Panc1 (cell line): ENCODE results near the gene CCND2.

Source experiments
- CTCF ChIP-seq: fragments of 450-650 bp; IDR thresholded peaks from 2 replicates; pipeline ENCODE4 v1.5.1; 2017; ENCODE audit warnings: mild to moderate bottlenecking
- POLR2AphosphoS5 ChIP-seq: IDR thresholded peaks from 2 replicates; pipeline ENCODE4 v1.6.1; 2012; ENCODE audit warnings: mild to moderate bottlenecking, low read depth, low read length, moderate library complexity
- SIN3A ChIP-seq: IDR thresholded peaks from 2 replicates; pipeline ENCODE4 v1.6.1; 2012; ENCODE audit warnings: low read depth, mild to moderate bottlenecking, low read length, moderate library complexity, borderline replicate concordance; ENCODE audit not compliant: insufficient read depth
- TCF7L2 ChIP-seq: IDR thresholded peaks from 2 replicates; pipeline ENCODE4 v1.6.1; 2011; ENCODE audit warnings: mild to moderate bottlenecking, low read depth, low read length, inconsistent platforms
- TF ChIP-seq, protein P1 (sequence below), 2 experiments: IDR thresholded peaks; 2 replicates each; pipeline ENCODE4 v1.6.1; 2011 to 2012; ENCODE audit warnings: low read depth in 2 of 2, control low read depth in 1 of 2, low read length in 1 of 2, mild to moderate bottlenecking in 1 of 2, moderate library complexity in 1 of 2; ENCODE audit not compliant: insufficient read depth in 1 of 2

GRCh38 chr12:4269279-4269991 is 4.1 kb upstream of the CCND2 start:
- TF ChIP-seq CTCF, result no peak
- no peak for TF ChIP-seq TCF7L2
- TF ChIP-seq POLR2AphosphoS5, result no peak
- TF ChIP-seq, protein P1, sequence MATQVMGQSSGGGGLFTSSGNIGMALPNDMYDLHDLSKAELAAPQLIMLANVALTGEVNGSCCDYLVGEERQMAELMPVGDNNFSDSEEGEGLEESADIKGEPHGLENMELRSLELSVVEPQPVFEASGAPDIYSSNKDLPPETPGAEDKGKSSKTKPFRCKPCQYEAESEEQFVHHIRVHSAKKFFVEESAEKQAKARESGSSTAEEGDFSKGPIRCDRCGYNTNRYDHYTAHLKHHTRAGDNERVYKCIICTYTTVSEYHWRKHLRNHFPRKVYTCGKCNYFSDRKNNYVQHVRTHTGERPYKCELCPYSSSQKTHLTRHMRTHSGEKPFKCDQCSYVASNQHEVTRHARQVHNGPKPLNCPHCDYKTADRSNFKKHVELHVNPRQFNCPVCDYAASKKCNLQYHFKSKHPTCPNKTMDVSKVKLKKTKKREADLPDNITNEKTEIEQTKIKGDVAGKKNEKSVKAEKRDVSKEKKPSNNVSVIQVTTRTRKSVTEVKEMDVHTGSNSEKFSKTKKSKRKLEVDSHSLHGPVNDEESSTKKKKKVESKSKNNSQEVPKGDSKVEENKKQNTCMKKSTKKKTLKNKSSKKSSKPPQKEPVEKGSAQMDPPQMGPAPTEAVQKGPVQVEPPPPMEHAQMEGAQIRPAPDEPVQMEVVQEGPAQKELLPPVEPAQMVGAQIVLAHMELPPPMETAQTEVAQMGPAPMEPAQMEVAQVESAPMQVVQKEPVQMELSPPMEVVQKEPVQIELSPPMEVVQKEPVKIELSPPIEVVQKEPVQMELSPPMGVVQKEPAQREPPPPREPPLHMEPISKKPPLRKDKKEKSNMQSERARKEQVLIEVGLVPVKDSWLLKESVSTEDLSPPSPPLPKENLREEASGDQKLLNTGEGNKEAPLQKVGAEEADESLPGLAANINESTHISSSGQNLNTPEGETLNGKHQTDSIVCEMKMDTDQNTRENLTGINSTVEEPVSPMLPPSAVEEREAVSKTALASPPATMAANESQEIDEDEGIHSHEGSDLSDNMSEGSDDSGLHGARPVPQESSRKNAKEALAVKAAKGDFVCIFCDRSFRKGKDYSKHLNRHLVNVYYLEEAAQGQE (IDR thresholded peaks at IDR 0.05; ENCODE audit: insufficient read depth in 1 of 2, low read depth in 2 of 2, low read length in 1 of 2), result no peak
- no peak for TF ChIP-seq SIN3A
